Esophagus squamous epithelium (tissue), 5 donors: ENCODE data around the gene ANO3. TPM values are rescaled to one million over a fixed set of nuclear protein-coding genes. Genes with fewer than 3 reads are reported as not detected.

Experiments
- DNase-seq: peaks from one replicate; lab custom pipeline; 2025; lab: John Stamatoyannopoulos, UW
- H3K27ac ChIP-seq, 4 donors: fragments of 200-600 bp; sonication (generic); one replicate each; pipeline ENCODE4 v1.5.1; 2016 to 2019; ENCODE audit warnings: mild to moderate bottlenecking in 1 of 4
- H3K27me3 ChIP-seq, 4 donors: fragments of 200-600 bp; sonication (generic); 1 replicate in 3 of 4; 2 replicates in 1 of 4; pipeline versions ENCODE4 v1.5.1 to v1.6.0; 2017 to 2021; ENCODE audit warnings: antibody characterized with exemption in 1 of 4
- H3K36me3 ChIP-seq, 3 donors: fragments of 200-600 bp; sonication (generic); one replicate each; pipeline ENCODE4 v1.5.1; 2016 to 2019
- H3K4me1 ChIP-seq, 3 donors: fragments of 200-600 bp; sonication (generic); one replicate each; pipeline ENCODE4 v1.5.1; 2017 to 2019
- H3K4me3 ChIP-seq, 4 donors: fragments of 200-600 bp; sonication (generic); 1 replicate in 3 of 4; 2 replicates in 1 of 4; pipeline ENCODE4 v1.5.1; 2016 to 2019; ENCODE audit warnings: mild to moderate bottlenecking in 2 of 4, moderate library complexity in 1 of 4
- H3K9me3 ChIP-seq, 3 donors: fragments of 200-600 bp; sonication (generic); one replicate each; pipeline ENCODE4 v1.5.1; 2016 to 2019
- POLR2A ChIP-seq, 4 donors: fragments of 450-650 bp; IDR thresholded peaks; one replicate each; pipeline ENCODE4 v1.6.1; 2017; ENCODE audit warnings: antibody characterized with exemption in 4 of 4, mild to moderate bottlenecking in 4 of 4, moderate library complexity in 3 of 4
- WGBS, 2 donors: methylation state at CpG; one replicate each; pipeline ENCODE4 v1.1.5; 2018; 5-methylcytosine and 5-hydroxymethylcytosine counted together
- intact Hi-C: fragments of 100-400 bp; cut with DNase I; formaldehyde crosslinking; loops from one replicate; pipeline ENCODE4 v1.15.0; 2022
- total RNA-seq, 4 donors: library from RNA; depleted of rRNA; stranded (reverse); fragments of >200 nt; gene quantifications; one replicate each; pipeline ENCODE4 v1.1.0, GENCODE V29; 2016
- TF ChIP-seq, protein P1 (sequence below), 6 experiments: fragments of 450-650 bp in 4 of 6; fragments of 200-600 bp in 2 of 6; sonication (generic) in 2 of 6; IDR thresholded peaks; one replicate each; pipeline ENCODE4 v1.5.1; 2016 to 2019; ENCODE audit warnings: antibody characterized with exemption in 6 of 6, mild to moderate bottlenecking in 4 of 6, moderate library complexity in 4 of 6
- donor health status: DM: yes; HTN: yes; CAD: no.

Gene ANO3
- total RNA-seq, 4 donors from 2014 or later = not detected

DNA sequence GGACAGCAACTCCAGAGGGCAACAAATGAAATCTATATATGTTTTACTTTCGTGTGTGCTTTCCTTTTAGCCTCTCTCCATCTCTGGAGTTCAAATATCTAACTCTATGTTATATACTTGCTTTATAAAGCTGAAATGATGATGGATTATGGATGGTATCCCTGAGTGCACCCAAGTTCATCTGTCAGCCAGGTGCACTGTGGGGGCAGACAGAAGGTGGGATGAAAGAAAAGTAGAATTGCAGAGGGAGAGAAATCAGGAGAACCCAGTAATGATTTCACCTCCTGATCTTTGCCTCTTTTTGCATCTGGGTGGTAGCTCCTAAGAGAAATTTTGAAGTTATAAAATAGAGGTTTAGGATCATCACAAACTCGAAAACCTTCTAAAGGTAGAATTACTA lies 237.7 kb downstream of the ANO3 start:
- WGBS, 2 donors = 60 to 85% methylated on average over 2 of the region's 2 CpGs

DNA sequence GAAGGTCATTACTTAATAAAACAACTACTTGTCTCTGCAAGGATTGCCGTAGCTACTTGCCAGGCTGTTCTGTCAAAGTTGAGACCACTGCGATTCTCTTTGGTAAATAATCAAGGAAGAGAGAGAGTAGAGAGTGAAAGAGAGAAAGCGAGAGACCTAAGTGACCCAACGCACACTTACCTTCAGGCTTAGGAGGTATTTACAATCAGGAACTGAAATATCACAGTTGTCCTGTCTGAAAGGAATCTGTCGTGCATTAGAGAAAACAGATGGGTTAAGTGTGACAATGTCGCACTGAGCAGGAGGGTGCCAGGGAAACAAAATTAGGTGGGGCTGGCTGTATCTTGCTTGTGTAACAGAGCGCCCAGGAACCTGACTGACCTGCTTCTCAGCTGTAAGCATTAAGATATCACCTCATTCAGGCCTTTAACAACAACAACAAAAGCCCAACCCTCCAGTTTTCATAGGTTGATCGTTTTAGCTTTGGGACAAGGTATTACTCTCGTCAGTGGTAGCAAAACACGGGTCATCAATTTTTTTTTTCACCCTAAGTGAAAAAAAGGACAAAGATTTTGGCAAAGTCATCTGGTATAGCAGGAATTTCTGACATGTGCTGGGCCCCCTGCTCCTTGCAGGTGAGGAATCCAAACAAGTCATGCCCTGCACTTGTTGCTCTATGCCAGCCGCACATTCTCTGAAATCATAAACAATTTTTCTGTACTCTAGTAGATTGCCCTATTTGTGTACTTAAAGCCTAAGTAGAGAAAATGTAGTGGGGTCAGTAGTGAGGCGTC lies 240.1 kb downstream of the ANO3 start, which contains the start of gene MUC15:
TSS of gene MUC15 (minus strand) at position 403 of the 794 bp plus-strand sequence. CDS start 5,169 bp downstream, outside the sequence.
- peak within 1 kb of the TSS; percentile 13 to 37 (median 32) for H3K4me3 ChIP-seq
- no peaks in the 10 kb centered on the region for H3K36me3 ChIP-seq
- no peak for DNase-seq
- TF ChIP-seq, protein P1, sequence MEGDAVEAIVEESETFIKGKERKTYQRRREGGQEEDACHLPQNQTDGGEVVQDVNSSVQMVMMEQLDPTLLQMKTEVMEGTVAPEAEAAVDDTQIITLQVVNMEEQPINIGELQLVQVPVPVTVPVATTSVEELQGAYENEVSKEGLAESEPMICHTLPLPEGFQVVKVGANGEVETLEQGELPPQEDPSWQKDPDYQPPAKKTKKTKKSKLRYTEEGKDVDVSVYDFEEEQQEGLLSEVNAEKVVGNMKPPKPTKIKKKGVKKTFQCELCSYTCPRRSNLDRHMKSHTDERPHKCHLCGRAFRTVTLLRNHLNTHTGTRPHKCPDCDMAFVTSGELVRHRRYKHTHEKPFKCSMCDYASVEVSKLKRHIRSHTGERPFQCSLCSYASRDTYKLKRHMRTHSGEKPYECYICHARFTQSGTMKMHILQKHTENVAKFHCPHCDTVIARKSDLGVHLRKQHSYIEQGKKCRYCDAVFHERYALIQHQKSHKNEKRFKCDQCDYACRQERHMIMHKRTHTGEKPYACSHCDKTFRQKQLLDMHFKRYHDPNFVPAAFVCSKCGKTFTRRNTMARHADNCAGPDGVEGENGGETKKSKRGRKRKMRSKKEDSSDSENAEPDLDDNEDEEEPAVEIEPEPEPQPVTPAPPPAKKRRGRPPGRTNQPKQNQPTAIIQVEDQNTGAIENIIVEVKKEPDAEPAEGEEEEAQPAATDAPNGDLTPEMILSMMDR (IDR thresholded peaks at IDR 0.05) = no peak
- no peak for TF ChIP-seq POLR2A (IDR thresholded peaks at IDR 0.05)
- H3K4me1 ChIP-seq = peaks cover 0 to 43% (median 0%) of the 10 kb centered on the region in 3 donors
- no peaks in the 10 kb centered on the region for H3K9me3 ChIP-seq
- intact Hi-C loops = no loop called here
- WGBS, 2 donors = 23 to 53% methylated on average over 12 of the region's 12 CpGs
- peak within 1 kb of the TSS; percentile 37 to 86 (median 78) for H3K27ac ChIP-seq
- no peaks in the 10 kb centered on the region for H3K27me3 ChIP-seq

More for the DNA sequence above, 237.7 kb downstream of the ANO3 start:
- Histone ChIP-seq H3K27me3 (no peaks in the 10 kb centered on the region), H3K36me3 (no peaks in the 10 kb centered on the region), H3K9me3 (no peaks in the 10 kb centered on the region), H3K27ac (no peak overlapping the region), H3K4me3 (no peak overlapping the region), H3K4me1 (peaks cover 0 to 36% (median 0%) of the 10 kb centered on the region in 3 donors)
- DNase-seq = no peak
- TF ChIP-seq, protein P1 (IDR thresholded peaks at IDR 0.05) = no peak
- TF ChIP-seq POLR2A (IDR thresholded peaks at IDR 0.05) = no peak
- intact Hi-C loops = no loop called here

DNA sequence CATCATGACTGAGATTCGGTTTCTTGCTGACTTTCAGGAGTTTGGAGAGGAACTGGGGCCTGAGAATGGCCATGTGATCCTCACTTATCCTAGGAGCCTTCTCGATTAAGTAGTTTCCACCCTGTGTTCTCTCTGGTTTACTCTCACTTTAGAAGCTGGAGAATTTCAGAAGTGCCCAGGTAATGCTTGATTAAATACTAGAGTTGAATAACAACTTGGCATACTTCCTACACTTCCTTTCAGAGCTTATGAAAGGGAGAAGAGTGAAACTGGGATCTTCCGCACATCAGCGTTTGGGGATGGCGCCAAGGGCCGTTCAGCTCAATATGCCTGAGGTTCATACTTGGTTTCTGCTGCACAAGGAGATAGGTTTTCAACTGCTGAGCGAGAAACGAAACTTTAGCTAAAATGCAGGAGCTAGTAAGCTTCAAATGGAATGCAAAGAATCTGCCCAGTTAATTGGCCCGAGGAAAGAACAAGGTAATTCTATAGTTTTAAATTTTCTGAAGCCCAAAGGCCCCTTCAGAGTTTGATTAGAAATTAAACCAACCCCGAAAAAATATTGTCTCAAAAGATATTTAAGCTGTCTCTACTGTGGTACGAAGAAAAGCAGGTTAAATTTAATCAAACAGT lies 241.0 kb downstream of the ANO3 start:
- intact Hi-C loops = no loop called here
- peak overlapping the region; percentile 37 to 86 (median 78) for H3K27ac ChIP-seq
- WGBS, 2 donors = 40 to 50% methylated on average over 11 of the region's 11 CpGs
- no peak for TF ChIP-seq POLR2A (IDR thresholded peaks at IDR 0.05)
- TF ChIP-seq, protein P1 (IDR thresholded peaks at IDR 0.05) = no peak
- no peaks in the 10 kb centered on the region for H3K27me3 ChIP-seq
- peaks cover 0 to 41% (median 0%) of the 10 kb centered on the region in 3 donors for H3K4me1 ChIP-seq
- DNase-seq = no peak
- peak overlapping the region in 3 of 4 donors; percentile 32 to 37 (median 33) for H3K4me3 ChIP-seq
- H3K36me3 ChIP-seq = no peaks in the 10 kb centered on the region
- no peaks in the 10 kb centered on the region for H3K9me3 ChIP-seq

DNA sequence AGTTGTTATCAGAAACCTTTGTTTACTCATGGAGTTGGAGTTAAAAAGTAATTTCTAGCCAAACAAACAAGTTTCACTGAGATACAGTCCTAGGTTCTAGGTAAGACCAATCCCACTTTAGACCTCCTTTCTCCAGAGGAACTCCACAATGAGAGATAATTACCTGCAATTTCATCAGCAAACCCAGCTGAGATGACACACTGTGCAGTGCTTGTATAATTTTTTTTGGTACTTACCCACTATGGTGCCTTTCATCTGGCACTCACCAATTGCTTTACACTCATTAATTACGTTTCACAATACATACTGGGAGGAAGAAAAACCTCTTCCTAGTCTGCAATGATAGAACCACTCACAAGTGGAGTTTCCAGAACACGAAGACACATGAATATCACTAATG lies 242.0 kb downstream of the ANO3 start:
- Histone ChIP-seq H3K9me3 (no peaks in the 10 kb centered on the region), H3K27me3 (no peaks in the 10 kb centered on the region), H3K27ac (no peak overlapping the region), H3K4me1 (peaks cover 0 to 46% (median 0%) of the 10 kb centered on the region in 3 donors), H3K36me3 (no peaks in the 10 kb centered on the region), H3K4me3 (no peak overlapping the region)
- 63 to 84% methylated on average over 2 of the region's 2 CpGs for WGBS, 2 donors
- no peak for TF ChIP-seq POLR2A (IDR thresholded peaks at IDR 0.05)
- TF ChIP-seq, protein P1 (IDR thresholded peaks at IDR 0.05) = no peak
- no peak for DNase-seq
- intact Hi-C loops = no loop called here

DNA sequence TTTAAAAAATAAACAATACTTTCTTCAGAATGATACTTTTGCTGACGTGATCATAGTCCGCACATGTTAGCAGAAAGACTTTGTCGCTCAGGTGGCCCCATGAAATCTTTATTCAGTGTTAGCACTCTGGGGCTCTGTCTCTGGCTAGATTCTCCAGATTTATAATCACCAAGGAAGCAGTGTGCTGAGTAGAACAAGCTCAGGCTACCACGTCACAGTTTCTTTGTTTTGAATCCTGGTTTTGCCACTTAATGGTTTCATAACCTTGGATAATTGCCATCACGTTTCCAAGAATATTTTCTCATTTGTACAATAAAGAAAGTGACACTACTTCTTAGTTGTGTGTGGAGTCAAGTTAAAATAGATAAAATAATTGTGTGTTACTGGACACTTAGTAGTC lies 244.0 kb downstream of the ANO3 start:
- TF ChIP-seq, protein P1 (IDR thresholded peaks at IDR 0.05) = no peak
- no peak for TF ChIP-seq POLR2A (IDR thresholded peaks at IDR 0.05)
- WGBS, 2 donors = 47 to 56% methylated on average over 5 of the region's 5 CpGs
- Histone ChIP-seq H3K4me3 (no peak overlapping the region), H3K27ac (no peak overlapping the region), H3K4me1 (peaks cover 0 to 46% (median 0%) of the 10 kb centered on the region in 3 donors), H3K9me3 (no peaks in the 10 kb centered on the region), H3K27me3 (no peaks in the 10 kb centered on the region), H3K36me3 (no peaks in the 10 kb centered on the region)
- intact Hi-C loops = no loop called here
- DNase-seq = no peak
